GM20431 (cell line): Measurements from ENCODE around the gene PODXL2.

Source experiments
- in situ Hi-C: fragments of 300-500 bp; cut with MseI, MboI; formaldehyde crosslinking; loops from one replicate; pipeline ENCODE4 v1.15.0; 2020; ENCODE audit warnings: low sequenced_read_pairs; ENCODE audit not compliant: unreplicated experiment

Gene PODXL2

GRCh38 chr3:127716384-127716783, 87.4 kb downstream of the PODXL2 start:
- in situ Hi-C loops: no loop called here

DNA sequence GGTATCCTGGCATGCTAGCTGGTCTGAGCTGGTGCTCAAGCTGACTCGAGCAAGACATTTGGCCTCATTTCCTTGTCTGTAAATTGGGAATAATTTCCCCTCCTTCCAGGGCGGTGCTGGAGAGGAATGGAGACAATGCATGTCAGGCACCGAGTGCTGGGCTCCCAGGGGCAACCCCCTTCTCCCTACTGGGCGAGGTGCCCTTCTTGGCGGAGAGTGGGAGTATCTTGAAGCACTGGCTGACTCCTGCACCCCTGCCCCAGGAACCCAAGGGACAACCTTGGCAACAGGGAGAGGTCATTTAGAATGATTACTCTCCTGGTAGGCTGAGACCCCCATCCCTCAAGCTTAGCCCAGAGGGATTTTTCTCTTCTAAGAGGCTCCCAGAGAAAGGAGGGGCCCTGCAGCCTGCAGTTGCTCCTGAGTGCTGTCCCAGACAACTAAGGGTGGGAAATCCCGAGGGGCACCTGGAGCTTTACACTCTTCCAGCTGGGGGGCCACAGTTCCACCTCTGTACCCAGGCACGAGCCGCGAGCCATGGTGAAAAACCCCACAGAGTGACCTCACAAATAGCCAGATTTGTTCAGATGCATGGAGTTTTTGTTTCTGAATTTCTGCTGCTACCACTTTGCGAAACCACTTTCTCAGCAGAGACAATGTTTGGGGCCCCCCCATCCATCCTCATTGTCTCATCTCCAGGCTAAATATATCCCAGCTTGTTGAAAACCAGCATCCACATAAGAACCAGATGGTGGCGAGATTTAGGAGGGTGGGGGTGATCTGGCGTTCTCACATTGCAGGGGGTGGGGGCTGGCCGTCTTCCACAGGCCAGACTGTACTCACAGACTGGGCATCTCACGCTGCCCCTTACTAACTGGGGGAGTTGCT, 88.6 kb downstream of the PODXL2 start:
- in situ Hi-C loops: no loop called here

GRCh38 chr3:127718245-127718915, 89.4 kb downstream of the PODXL2 start:
- in situ Hi-C loops: no loop called here

GRCh38 chr3:127718916-127719290, 89.9 kb downstream of the PODXL2 start:
- in situ Hi-C loops: no loop called here

- in situ Hi-C loops: no loop called here
These were observed 90.4 kb downstream of the PODXL2 start for GRCh38 chr3:127719369-127719768.

GRCh38 chr3:127720161-127720823, 91.3 kb downstream of the PODXL2 start:
- in situ Hi-C loops: no loop called here

DNA sequence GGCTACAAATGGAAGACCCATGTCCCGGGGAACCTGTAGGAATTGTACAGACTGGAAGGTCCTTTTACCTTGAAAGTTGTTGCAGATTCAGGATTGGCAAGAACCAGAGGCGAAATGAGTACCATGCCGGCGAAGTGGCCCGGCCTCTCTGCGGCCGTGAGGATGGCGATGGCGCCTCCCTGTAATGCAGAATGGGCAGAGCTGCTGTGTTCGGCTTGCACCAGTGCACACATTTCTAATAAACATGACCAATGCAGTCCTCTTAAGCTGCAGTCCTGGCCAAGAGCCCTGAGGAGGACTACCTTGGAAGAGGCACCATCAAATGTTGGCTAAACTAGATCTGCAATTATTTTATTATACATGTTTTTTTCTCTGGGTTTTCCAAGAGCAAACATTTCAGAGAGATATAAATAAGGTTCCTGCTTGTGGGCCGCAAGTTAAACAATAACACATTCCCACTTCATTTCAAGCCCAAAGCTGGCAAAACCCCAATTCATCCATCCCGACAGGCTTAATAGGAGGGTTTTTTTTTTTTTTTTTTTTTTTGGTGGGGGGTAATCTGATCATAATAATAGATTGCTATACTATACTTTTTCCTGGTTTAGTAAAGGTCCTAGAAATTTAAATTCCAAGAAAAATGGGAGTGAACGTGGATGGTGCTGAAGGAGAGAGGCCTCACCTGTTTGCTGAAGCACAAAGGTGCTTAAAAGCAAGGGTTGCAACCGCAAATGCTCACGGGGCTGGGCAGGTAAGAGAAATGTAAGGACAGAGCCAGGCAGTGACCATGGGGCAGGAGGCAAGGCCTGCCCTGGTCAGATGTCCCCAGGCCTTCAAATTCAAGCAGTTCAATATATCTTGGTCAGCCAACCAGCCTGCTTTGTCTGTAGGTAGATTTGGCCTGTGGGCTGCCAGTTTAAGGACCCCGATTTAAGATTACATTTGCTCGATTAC, 92.3 kb downstream of the PODXL2 start:
- in situ Hi-C loops: no loop called here

GRCh38 chr3:127722091-127722784, 93.3 kb downstream of the PODXL2 start:
- in situ Hi-C loops: no loop called here
